GM18511 (cell line): Measurements from ENCODE around the gene ZNF428.
"Not testable (repeated sequence)": the region's sequence is repeated elsewhere in the genome, so short reads cannot be mapped to it uniquely, and the experiment has no call there.

Source experiments
- ATAC-seq: cut with Tn5 transposase; IDR thresholded peaks from one replicate; pipeline ENCODE4 v1.9.1; 2021; ENCODE audit warnings: mild to moderate bottlenecking, moderate library complexity; ENCODE audit not compliant: unreplicated experiment

The ZNF428 gene

GRCh38 chr19:43640424-43640757, 21.0 kb upstream of the ZNF428 start:
- ATAC-seq, result no peak

- ATAC-seq, result no peak
These were observed 20.3 kb upstream of the ZNF428 start, which contains the start of gene CADM4 for GRCh38 chr19:43639519-43640423. TSS of gene CADM4 (minus strand) at chr19:43639850. CDS start at chr19:43639790, 60 bp downstream.

- ATAC-seq, result no peak
These were observed 19.6 kb upstream of the ZNF428 start for GRCh38 chr19:43638995-43639518.

GRCh38 chr19:43638214-43638994, 19.0 kb upstream of the ZNF428 start:
- no peak for ATAC-seq

- ATAC-seq, result no peak
These were observed 16.8 kb upstream of the ZNF428 start for GRCh38 chr19:43636121-43636683.

- ATAC-seq, result not testable (repeated sequence)
These were observed 16.1 kb upstream of the ZNF428 start for GRCh38 chr19:43635561-43635940.

- no peak for ATAC-seq
These were observed 15.6 kb upstream of the ZNF428 start for GRCh38 chr19:43634872-43635560.

GRCh38 chr19:43634506-43634871, 15.1 kb upstream of the ZNF428 start:
- ATAC-seq, result no peak

GRCh38 chr19:43634068-43634467, 14.6 kb upstream of the ZNF428 start:
- ATAC-seq, result no peak

- ATAC-seq, result no peak
These were observed 14.1 kb upstream of the ZNF428 start for GRCh38 chr19:43633520-43633919.

GRCh38 chr19:43631491-43631890, 12.1 kb upstream of the ZNF428 start:
- ATAC-seq, result no peak

GRCh38 chr19:43628646-43629326, 9.4 kb upstream of the ZNF428 start:
- ATAC-seq, result no peak

- no peak for ATAC-seq
These were observed 7.4 kb upstream of the ZNF428 start for GRCh38 chr19:43626838-43627237.

- no peak for ATAC-seq
These were observed 6.6 kb upstream of the ZNF428 start for GRCh38 chr19:43625918-43626579.

- ATAC-seq, result no peak
These were observed 5.5 kb upstream of the ZNF428 start for GRCh38 chr19:43624933-43625332.

- no peak for ATAC-seq
These were observed 4.7 kb upstream of the ZNF428 start for GRCh38 chr19:43623889-43624670.

- no peak for ATAC-seq
These were observed 3.5 kb upstream of the ZNF428 start for GRCh38 chr19:43622956-43623355.

- no peak for ATAC-seq
These were observed 2.6 kb upstream of the ZNF428 start for GRCh38 chr19:43622070-43622469.
